ENCODE results near the gene PCLO. TPM values are rescaled to one million over a fixed set of nuclear protein-coding genes. Genes with fewer than 3 reads are reported as not detected.

The PCLO gene
- total and polyA plus RNA-seq, 2 experiments from 2014 or later = 0.77 to 1.1 TPM

- no peak overlapping the region for H3K4me3 ChIP-seq
- H3K27me3 ChIP-seq = no peaks in the 10 kb centered on the region
- TF ChIP-seq CTCF (IDR thresholded peaks at IDR 0.05; ENCODE audit: low read depth, low read length) = no peak
- no peak overlapping the region for H3K27ac ChIP-seq
- H3K9me3 ChIP-seq (ENCODE audit: low read depth) = no peaks in the 10 kb centered on the region
- no peak for DNase-seq (ENCODE audit: low read depth in 1 of 2, low spot score in 1 of 2)
- no peaks in the 10 kb centered on the region for H3K36me3 ChIP-seq
- H3K4me1 ChIP-seq (ENCODE audit: low read depth) = no peaks in the 10 kb centered on the region
Measured at GRCh38 chr7:83001362-83002040, 161.2 kb downstream of the PCLO start.

DNA sequence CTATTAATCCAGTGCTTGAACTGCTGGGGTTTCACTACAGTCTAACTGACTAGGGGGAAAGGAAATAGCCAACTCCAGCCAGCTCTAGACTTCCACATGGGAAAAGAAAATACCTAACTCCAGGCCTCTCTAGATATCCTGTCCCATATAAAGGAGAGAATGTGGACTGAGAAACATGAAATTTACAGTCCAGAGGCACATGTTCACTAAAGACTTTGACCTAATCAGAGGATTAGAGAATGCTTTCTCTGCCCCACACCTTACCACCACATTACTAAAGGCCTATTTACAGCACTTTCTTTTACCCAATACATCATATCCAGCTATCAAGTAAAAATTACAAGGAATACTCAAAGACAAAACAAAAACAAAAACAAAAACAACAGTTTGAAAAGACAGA lies 164.2 kb downstream of the PCLO start:
- H3K4me3 ChIP-seq = no peak overlapping the region
- no peak for DNase-seq (ENCODE audit: low read depth in 1 of 2, low spot score in 1 of 2)
- no peak overlapping the region for H3K27ac ChIP-seq
- H3K27me3 ChIP-seq = no peaks in the 10 kb centered on the region
- no peaks in the 10 kb centered on the region for H3K9me3 ChIP-seq (ENCODE audit: low read depth)
- no peaks in the 10 kb centered on the region for H3K36me3 ChIP-seq
- no peak for TF ChIP-seq CTCF (IDR thresholded peaks at IDR 0.05; ENCODE audit: low read depth, low read length)
- no peaks in the 10 kb centered on the region for H3K4me1 ChIP-seq (ENCODE audit: low read depth)

DNA sequence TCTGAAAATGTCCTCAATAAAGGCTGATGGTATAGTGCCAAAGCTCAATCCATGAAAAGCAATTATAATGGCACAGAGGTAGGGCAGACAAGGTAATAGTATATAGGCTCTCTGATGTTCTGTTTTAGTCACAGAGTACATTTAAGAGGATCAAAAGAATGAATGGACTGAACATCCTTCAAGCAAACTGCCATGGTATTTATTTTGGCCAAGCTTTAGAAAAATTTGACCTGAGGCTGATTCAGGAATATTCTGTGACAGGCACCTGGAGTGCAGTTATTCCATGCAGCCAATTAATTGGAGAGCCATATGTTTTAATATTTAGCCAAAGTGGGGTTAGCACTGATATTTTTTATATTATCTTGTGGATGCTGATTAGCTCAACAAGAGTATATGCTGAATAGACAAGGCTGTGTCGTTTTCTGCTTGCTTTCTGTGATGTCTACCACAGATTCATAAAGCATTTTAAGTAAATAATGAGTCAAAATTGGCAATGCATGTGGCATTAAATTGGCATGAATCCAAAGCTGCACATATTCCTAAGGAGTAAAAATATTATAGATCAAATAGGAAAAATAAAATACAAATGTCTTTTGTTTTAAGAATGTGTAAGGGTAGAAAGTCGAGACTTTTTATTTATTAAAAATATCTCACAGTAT lies 177.4 kb downstream of the PCLO start:
- no peaks in the 10 kb centered on the region for H3K9me3 ChIP-seq (ENCODE audit: low read depth)
- TF ChIP-seq CTCF (IDR thresholded peaks at IDR 0.05; ENCODE audit: low read depth, low read length) = no peak
- no peaks in the 10 kb centered on the region for H3K36me3 ChIP-seq
- no peaks in the 10 kb centered on the region for H3K27me3 ChIP-seq
- peaks cover 2% of the 10 kb centered on the region for H3K4me1 ChIP-seq (ENCODE audit: low read depth)
- H3K27ac ChIP-seq = no peak overlapping the region
- H3K4me3 ChIP-seq = no peak overlapping the region
- DNase-seq (ENCODE audit: low read depth in 1 of 2, low spot score in 1 of 2) = no peak

DNA sequence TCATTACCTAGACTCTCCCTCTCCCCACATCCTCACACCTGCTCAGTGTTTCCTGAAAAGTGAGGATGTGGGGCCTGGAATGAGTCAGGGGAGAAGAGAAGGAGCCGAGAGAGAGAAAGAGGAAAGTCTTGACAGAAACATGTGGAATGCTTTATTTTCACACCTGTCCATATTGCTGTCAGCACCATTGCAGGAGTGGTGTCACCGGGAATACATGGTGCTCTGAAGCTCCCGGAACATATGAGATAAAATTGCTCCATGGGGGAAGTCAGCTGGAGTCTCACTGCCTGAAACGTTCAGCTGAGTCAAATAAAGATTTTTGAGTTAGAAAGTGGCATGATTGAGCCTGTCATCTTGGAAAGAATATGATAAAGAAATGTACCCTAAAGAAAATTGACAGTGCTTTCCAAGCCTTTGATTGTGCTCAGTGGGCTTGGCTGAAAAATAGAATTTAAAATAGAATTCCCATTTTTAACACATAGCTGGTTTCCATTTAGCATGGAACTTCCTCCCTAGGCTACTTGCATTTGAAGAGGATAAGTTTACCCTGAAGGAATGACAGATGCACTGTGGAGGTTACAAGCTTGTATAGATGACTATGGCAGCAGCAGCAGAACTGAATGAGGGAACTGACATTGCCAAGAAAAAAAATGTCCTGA lies 182.4 kb downstream of the PCLO start:
- no peak for TF ChIP-seq CTCF (IDR thresholded peaks at IDR 0.05; ENCODE audit: low read depth, low read length)
- no peak overlapping the region for H3K27ac ChIP-seq

DNA sequence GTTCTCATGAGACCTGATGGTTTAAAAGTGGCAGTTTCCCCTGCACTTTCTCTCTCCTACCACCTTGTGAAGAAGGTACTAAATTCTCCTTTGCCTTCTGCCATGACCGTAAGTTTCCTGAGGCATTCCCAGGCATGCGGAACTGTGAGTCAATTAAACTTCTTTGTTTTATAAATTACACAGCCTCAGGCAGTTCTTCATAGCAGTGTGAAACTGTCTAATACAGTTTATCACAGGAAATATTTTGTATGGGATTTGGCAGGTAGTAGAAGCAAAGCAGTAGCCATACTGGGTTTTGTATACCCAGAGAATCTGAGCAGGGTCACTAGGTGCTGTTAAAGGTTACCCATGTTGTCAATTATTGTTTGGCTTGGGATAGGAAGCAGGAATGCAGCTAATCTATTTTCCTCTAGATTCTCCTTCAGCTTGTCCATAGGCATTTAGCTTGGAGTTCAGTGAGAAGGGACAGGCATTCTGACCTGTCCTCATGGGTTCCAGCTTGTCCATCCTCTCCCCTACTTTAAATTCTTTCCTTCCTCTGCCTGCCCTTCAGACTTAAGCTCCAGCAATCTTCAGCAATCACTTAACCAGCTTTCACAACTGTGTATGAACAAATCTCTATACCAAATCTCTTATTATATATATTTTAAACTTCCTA lies 186.7 kb downstream of the PCLO start:
- no peaks in the 10 kb centered on the region for H3K27me3 ChIP-seq
- H3K9me3 ChIP-seq (ENCODE audit: low read depth) = no peaks in the 10 kb centered on the region
- peaks cover 5% of the 10 kb centered on the region for H3K4me1 ChIP-seq (ENCODE audit: low read depth)
- H3K27ac ChIP-seq = no peak overlapping the region
- DNase-seq (ENCODE audit: low read depth in 1 of 2, low spot score in 1 of 2) = no peak
- no peak for TF ChIP-seq CTCF (IDR thresholded peaks at IDR 0.05; ENCODE audit: low read depth, low read length)
- no peaks in the 10 kb centered on the region for H3K36me3 ChIP-seq
- H3K4me3 ChIP-seq = no peak overlapping the region

More for the DNA sequence above, 182.4 kb downstream of the PCLO start:
- DNase-seq (ENCODE audit: low read depth in 1 of 2, low spot score in 1 of 2) = no peak
- H3K4me1 ChIP-seq (ENCODE audit: low read depth) = peaks cover 5% of the 10 kb centered on the region
- H3K9me3 ChIP-seq (ENCODE audit: low read depth) = no peaks in the 10 kb centered on the region
- no peaks in the 10 kb centered on the region for H3K36me3 ChIP-seq
- H3K27me3 ChIP-seq = no peaks in the 10 kb centered on the region
- no peak overlapping the region for H3K4me3 ChIP-seq
